Anterior cingulate cortex (tissue), 58 donors: ENCODE measurements around the gene HEY2.
"Not testable (repeated sequence)": the region's sequence is repeated elsewhere in the genome, so short reads cannot be mapped to it uniquely, and the experiment has no call there.

Experiments
- DNase-seq, 58 donors: peaks; one replicate each; lab custom pipeline; 2025; lab: John Stamatoyannopoulos, UW

Gene HEY2

GRCh38 chr6:125749173-125749864 is at the start of gene HEY2:
Gene HEY2 (plus strand): TSS chr6:125749632. CDS start chr6:125749777, 145 bp downstream.
- peak; percentile 15 to 97 (median 90) for DNase-seq

DNA sequence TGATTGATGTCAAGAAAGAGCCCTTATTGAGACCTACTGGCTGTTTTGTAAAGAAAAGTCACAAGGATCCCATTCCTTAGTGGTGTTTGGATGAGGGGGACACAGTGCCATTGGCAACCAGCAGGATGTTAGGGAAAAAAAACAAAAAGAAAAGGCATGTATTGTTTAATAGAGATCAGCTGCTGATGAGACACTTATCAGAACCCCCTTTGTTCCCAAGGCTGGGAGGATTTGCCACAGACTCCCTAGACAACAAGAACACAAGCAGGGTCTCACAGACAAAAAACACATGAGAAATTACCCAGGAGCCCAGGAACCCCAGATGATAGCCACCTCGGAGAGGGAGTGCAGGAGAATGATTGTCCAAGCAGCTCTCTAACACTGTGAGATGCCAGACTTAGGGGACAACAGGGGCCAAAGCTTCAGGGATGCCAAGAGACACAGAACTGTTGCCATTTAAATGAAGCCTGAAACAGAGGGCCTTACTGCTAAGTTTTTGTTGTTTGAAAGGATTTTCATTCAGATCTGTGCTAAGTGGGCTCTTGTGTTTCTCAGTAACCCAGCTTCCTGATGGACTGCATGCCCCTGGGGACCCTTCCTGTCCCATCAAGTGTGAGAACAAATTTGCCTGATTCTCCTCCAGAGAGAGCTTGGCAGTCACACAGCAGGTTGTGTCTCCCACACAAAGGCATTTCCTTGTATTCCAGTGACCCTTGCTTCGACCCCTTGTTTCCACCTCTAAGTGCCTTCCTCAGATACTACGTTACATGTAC is 48.7 kb upstream of the HEY2 start:
- peak in 34 of 58 donors; percentile 1 to 79 (median 19) for DNase-seq

GRCh38 chr6:125701354-125701668 is 48.1 kb upstream of the HEY2 start:
- no peak for DNase-seq

- DNase-seq = not testable (repeated sequence)
Measured at GRCh38 chr6:125703882-125704281, 45.5 kb upstream of the HEY2 start.

- no peak for DNase-seq
Measured at GRCh38 chr6:125707615-125708243, 41.7 kb upstream of the HEY2 start.

- no peak for DNase-seq
Measured at GRCh38 chr6:125711013-125711675, 38.3 kb upstream of the HEY2 start.

GRCh38 chr6:125714441-125715090 is 34.9 kb upstream of the HEY2 start:
- DNase-seq = no peak

GRCh38 chr6:125717120-125717731 is 32.2 kb upstream of the HEY2 start:
- DNase-seq = no peak

- no peak for DNase-seq
Measured at GRCh38 chr6:125718109-125718508, 31.3 kb upstream of the HEY2 start.

DNA sequence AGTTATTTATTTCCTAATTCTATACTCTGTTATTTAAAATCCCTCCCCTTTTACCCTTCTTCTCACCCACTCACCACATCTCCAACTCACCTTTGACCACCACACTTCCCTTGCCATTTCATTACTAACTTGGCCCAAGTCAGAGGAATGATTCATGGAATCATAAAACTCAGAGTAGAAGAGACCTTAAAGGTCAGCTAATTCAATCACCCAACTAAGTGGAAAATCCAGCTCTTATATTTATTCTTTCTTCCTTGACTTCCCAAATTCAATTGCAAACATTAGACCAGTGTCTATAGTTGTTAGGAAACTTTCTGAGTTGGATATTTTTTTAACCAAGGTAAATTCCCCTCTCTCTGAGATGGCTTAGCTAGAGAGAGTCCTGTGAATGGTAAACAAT is 26.5 kb upstream of the HEY2 start:
- no peak for DNase-seq

DNA sequence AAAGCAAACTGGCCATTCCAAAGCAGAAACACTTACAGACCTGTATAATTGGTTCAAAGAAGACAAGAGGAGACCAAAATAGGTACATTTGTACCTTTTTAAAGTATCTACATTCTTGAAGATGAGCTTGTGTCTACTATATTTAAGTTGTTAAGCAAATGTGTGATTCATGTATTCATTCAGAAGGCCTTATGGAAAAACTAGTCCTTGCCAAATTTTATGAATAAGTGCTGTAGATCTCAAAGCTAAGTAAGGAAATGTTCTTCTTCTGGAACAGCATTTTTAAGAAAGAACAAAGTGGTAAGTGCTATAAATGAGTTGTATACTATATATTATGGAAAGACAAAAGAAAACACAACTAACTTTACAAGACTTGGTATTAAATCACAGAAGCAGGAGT is 22.2 kb upstream of the HEY2 start:
- DNase-seq = peak in 1 of 58 donors; percentile 8

DNA sequence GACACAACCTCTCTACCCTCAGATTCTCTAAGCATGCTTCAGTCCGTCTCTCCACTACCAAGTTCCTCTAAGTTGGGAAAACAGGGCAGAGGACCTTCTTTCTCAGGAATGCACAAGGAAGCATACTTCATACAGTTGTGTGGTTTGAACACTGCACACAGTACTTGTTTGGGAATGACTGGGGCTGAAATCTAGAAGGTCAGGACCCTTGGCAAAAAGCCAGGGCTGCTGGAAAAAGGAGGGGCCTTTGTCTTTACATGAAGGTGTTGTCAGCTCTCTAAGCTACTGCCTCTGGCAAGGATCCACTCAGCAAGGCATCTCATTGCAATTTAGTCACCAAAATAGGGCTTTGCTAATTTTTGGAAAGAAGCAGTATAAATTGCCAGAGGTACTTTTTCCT is 20.7 kb upstream of the HEY2 start:
- peak in 1 of 58 donors; percentile 56 for DNase-seq

DNA sequence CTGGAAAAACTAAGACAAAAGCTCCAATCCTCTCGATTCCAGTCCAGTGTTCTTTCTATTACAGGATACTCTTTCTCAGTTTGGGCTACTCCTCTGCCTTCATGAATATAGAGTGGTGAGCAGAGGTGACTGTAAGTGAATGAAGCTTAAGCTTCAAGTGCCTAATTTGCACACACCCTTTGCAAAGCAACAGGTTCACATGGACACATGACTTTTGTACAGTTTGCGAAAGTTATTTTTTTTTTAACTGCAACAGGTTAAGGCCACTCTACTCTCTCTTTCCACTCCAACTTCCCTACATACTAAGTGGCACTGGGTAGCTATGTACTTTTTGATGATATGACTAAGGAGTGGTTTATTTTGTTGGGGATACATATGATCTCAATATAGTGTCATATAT is 19.4 kb upstream of the HEY2 start:
- DNase-seq = no peak

GRCh38 chr6:125732398-125732797 is 17.0 kb upstream of the HEY2 start:
- DNase-seq = no peak

GRCh38 chr6:125733516-125734300 is 15.7 kb upstream of the HEY2 start:
- DNase-seq = no peak

- DNase-seq = no peak
Measured at GRCh38 chr6:125738276-125738675, 11.2 kb upstream of the HEY2 start.

DNA sequence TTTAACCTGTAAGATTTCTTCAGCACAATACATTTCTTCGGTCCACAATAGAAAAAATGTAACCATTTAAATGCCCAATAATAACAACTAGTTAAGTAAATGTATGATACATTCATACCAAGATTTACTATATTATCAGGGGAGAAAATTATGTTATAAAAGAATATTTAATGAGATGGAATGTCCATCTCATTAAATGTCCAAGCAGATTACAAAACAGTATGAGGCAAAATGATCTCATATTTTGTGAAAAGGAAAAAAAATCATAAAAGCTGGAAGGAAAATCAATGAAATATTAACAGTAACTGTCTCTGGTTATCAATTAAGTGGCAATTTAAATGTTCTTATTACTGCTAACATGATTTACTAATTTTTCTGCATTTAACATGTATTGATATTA is 10.1 kb upstream of the HEY2 start:
- no peak for DNase-seq

DNA sequence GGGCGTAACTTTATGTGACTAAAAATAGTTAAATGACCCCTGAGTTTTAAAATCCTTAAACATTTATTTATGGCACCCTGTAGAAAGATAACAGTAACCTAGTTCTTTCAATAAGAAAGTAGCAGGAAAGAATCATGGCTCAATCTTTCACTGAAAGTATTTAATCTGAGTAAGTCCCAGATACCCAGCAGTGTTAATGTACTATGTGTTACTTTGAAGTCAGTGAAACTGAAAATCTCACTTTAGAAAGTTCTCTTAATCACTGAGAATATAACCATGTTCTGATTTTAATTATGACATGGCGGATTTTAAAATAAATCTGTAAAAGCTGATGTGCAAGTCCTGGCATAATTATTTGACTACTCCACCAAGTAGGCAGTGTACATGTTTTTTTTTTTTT is 8.1 kb upstream of the HEY2 start:
- DNase-seq = no peak

GRCh38 chr6:125742024-125742423 is 7.4 kb upstream of the HEY2 start:
- no peak for DNase-seq
